Adipose tissue (tissue), 3 donors: ENCODE data around the gene ENDOV. TPM values are rescaled to one million over a fixed set of nuclear protein-coding genes. Genes with fewer than 3 reads are reported as not detected.

Experiments
- H3K27ac ChIP-seq: one replicate; pipeline ENCODE4 v1.5.1; 2013; ENCODE audit warnings: low read depth, low read length
- WGBS, 3 donors: extraction: QIAGEN DNeasy Blood & Tissue Kit; methylation state at CpG; one replicate each; pipeline ENCODE4 v1.1.7; 2013; 5-methylcytosine and 5-hydroxymethylcytosine counted together
- polyA plus RNA-seq, 3 donors: library from polyadenylated mRNA; stranded (reverse); fragments of 200-250 nt; gene quantifications; one replicate each; pipeline ENCODE4 v1.2.3, GENCODE V29; 2013
- donor health status: healthy with polysubstance abuse.
- donor health status: Bipolar disorder and iron deficiency.
- donor health status: healthy.

The ENDOV gene
- polyA plus RNA-seq, 3 donors, result 10.3 to 19.8 (median 10.5) TPM

DNA sequence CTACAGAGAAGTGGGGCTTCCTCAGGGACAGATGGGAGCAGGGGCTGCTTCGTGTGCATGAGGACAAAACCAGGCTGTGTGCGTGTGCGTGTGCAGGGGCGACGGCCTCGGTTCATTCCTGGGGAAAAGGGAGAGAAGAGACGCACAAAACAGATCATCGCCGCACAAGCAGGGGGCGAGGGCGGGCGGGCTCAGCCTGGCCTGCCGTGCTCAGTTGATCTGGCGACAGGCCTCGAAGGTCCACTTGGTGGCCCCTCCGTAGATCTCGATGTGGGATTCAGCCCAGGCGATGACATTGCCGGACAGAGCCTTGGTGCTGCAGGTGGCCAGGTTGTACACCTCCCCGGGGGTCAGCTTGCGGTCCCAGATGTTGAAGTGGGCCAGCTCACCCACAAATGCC lies 55.6 kb downstream of the ENDOV start:
- no peak overlapping the region for H3K27ac ChIP-seq
- 81 to 85% (median 83%) methylated on average over 21 of the region's 21 CpGs for WGBS, 3 donors

DNA sequence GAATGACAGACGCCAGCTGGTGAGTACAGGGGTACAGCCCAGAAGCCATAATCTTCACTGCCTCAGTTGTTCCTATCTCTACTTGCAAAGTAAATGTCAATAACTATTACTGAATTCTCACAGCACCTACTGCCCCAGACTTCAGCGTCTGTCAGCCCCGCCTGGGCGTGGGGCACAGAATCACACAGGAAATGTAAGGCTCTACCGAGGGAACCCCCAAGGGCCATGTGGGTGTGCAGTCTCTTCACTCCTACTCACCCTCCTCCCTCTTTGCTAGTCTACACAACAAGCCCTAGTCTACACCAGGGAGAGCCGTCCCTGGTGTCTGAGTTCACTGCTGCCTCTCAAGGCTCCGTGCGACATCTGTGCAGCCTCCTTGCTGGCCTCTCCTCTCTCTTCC lies 57.0 kb downstream of the ENDOV start:
- 76 to 79% (median 78%) methylated on average over 8 of the region's 8 CpGs for WGBS, 3 donors
- no peak overlapping the region for H3K27ac ChIP-seq

DNA sequence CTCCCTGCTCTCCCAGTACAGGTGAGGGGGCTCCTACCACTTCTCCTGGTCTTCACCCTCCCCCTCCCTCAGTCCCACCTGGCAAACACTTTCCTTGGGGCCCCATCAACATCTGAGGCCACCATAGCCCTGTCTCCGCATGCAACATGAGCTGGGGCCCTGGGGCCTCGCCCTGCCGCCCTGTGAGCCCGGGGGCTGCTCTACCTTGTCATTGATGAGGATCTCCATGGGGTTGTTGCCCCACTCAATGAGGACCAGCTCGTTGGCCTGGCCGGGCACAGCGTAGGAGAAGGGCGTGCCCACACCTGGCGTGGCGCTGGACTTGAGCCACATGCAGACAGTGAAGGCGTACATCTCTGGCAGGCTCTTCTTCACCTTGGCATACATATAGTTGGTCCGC lies 58.0 kb downstream of the ENDOV start:
- WGBS, 3 donors, result 79 to 89% (median 87%) methylated on average over 12 of the region's 12 CpGs
- H3K27ac ChIP-seq, result no peak overlapping the region

DNA sequence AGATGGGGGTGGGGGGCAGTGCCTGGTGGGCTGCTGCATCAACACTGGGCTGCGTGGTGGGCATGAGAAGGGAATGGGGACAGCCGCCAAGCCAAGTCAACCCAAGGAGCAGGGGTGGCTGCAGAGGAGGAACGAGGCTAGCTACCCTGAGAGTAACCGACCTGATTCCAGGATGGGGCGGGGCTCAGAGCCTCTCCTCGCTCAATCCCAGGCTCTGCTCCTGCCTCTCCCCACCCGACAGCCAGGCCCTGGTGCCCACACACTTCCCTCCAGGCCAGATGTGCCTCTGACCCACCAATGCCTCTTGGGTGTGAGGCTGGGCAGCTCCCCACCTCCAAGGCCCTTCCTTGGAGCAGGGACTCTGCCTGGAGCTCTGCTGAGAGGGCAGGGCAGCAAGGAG lies 58.7 kb downstream of the ENDOV start:
- H3K27ac ChIP-seq, result no peak overlapping the region
- WGBS, 3 donors, result 53 to 59% (median 55%) methylated on average over 6 to 7 of the region's 7 CpGs

DNA sequence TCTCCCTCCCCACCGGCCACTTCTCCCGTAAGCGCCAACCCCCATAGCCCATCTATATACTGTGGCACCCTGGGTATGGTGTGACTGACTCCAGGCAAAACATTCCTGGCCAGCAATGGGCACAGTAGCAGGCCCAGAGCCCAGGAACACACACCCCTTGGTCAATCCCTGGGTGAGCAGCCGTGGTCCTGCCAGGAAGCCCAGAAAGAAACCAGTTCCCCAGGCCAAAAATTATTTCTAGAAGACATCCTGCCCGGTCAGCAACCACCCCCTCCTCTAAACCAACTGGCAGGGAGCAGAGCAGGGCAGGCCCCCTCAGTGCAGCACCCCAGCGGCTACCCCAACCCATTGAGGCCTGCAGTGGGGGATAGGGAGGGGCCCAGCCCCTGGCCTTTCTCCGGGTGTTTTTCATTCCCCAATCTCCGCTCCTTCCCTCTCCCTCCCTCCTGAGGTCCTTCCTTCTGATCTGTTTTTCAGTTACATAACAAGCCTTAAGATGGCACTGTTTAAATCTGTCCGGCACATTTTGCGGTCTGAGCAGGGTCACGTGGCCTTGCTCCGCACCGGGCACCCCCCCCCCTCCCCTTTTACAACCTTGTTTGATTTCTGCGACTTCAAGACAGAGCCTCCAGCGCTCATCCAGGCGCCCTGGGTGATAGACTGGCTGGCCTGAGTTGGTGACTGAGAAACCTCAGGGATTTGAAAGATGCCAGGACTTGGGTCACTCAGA lies 59.4 kb downstream of the ENDOV start:
- no peak overlapping the region for H3K27ac ChIP-seq
- WGBS, 3 donors, result 17 to 21% (median 21%) methylated on average over 16 of the region's 16 CpGs

DNA sequence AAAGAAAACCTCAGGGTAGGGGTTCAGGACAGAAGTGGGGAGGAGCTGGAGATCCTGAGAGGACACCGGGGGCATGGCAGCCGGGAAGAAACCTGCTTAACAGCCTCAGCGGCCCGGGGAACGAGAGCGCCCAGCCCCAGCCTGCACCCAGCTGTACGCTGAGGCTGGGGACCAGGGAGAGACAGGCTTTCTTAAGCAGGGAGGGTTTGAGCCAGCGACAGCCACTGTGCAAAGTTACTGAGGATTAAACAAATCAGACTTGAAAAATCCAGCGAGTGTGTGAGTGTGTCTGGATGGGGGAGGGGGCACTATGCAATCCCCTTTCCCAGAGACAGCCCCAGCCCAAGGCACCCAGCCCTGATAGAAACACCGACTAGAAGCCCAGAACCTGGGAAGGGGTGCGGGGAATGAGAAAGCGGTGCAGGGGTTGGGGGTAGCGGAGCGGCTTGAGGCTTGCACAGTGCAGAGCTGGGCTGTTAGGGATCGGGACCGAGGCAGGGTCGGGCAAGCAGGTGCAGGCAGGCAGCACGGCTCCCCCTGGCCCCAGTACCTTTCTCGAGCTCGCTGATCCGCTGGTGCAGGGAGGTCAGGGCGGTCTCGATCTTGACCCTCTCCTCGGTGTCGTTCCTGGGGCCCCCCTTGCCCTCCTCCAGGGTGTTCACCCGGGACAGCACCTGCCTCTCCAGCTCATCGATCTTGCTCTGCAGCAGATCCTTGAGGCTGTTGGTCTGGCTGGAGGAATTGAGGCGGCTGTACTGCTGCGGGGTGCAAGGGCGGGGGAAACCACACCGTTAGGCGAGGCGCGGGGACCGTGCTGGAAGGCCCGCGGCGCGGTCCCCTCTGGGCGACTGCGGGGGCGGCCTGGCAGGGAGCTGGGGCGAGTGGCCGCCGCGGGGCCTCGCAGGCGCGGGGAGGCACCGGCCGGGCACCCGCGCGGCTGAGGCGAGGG lies 60.3 kb downstream of the ENDOV start:
- 3% methylated on average over 51 to 55 of the region's 55 CpGs for WGBS, 3 donors
- H3K27ac ChIP-seq, result no peak overlapping the region

DNA sequence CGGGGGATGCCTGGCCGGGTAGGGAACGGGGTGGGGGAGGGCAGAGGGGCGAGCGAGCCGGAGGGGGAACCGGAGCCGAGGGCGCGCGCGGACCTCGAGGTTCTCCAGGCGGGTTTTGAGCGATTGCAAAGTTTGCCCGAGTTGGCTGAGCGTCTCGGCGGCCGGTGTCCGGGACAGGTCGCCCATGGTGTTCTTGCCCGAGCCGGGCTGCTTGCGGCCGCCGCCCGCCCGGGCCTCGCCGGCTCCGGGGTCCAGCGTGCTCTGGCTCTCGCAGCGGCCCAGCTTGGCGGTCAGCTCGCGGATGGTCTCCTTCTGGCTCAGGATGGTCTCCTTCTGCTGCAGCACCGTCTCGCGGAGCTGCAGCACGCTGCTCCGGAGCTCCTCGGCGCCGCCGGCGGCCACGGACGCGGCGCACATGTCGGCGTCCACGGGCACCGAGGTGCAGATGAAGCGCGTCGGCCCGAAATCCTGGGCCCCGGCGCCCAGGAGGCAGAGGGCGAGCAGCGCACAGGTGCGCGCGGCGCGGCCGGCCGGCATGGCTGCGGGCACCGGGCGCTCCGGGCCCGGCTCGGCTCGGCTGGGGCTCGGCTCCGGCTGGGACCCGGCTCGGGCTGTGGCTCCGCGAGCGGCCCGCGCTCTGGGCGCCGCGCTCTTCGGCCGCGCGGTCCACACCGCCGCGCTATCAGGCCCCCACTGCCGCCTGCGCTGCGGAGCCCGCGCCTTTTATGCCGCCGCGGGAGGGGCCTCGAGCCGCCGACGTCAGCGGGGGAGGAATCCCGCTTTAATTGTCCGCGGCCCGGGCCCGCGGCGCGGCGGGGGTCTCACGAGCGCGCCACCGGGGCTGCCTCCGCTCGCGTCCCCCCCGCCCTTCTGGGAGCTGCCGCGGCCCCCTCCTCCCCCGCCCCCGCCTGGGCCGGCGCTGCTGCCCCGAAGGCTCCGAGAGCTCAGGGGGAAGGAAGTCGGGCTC lies 61.2 kb downstream of the ENDOV start, which contains the start of gene NPTX1:
NPTX1 (minus strand) TSS at position 698 of the 967 bp plus-strand sequence; CDS start at position 537, 161 bp downstream.
- 1 to 2% (median 1%) methylated on average over 62 to 133 of the region's 136 CpGs for WGBS, 3 donors
- no peak within 1 kb of the TSS for H3K27ac ChIP-seq

DNA sequence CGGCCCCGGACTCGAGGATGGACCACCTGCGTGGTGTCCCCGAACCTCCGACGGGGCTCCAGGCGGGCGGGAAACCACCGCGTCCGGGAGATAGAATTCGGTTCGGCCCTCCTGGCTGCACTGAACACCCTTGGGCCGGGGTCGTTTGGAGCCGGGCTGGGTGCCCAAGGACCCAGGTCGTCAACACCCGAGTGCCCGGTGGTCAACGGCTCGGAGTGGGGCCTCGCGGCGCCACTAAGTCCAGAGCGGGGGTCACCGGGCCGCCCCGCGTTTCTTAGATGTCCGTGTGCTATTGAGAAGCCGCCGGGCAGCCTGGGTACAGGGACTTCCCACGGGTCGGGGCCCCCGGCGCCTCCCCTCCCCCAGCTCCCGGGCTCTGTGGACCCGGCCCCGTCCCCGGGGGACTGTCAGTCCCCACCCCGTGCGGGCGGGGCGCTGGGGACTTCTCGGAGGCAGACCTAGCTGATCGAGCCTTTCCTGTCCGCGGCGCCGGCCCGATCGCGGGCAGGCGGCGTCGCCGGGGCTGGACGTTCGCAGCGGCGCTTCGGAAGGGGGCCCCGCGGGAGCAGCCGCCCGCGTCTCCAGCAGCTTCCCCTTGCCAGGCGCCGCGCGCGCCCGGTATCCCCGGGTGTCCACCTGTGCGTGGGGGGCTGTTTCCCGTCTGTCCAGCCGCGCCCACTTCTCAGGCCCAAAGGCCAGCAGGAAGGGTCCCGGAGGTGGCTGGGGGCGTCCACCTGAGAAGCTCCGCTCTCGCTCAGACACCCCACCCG lies 62.1 kb downstream of the ENDOV start:
- H3K27ac ChIP-seq, result no peak overlapping the region
- 1 to 2% (median 1%) methylated on average over 73 to 84 of the region's 84 CpGs for WGBS, 3 donors

DNA sequence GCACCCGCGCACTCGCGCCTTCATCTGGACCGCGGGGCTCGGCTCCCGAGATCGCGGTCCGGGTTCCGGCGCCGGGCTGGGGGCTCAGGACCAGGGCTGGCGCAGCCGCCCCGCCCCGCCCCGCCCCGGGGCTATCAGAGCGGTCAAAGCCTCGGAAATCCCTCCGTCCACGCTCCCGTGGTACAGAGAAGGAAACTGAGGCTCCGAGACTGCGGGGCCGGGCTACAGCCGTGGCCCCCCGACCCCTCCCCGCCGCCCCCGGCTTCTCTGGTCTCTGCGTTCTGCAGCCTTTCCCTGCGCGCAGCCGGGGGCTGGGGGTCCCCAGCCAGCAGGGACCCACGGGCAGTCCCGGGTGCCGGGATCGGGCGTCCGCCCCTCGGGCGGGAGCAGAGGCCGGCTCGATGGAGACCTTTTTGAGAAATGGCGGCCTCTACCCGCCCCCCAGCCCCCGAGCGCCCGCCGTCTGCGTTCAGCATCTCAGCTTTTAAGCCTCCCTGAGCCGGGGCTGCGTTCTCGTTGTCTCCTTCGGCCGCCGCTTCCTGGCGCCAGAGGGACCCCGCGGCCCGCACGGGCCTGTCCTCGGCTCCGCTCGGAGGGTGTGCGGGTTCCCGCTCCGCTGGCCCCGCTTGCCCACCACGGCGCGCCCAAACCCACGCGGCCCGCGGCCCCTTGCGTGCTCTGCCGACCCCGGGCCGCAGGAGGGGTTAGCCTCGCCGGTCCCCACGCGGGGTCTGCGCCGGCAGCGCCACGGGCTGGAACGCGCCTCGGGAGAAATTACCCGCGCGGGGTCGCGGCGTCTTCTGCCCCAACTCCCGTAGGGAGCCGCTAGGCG lies 62.9 kb downstream of the ENDOV start:
- no peak overlapping the region for H3K27ac ChIP-seq
- 2 to 3% (median 2%) methylated on average over 74 to 103 of the region's 103 CpGs for WGBS, 3 donors

DNA sequence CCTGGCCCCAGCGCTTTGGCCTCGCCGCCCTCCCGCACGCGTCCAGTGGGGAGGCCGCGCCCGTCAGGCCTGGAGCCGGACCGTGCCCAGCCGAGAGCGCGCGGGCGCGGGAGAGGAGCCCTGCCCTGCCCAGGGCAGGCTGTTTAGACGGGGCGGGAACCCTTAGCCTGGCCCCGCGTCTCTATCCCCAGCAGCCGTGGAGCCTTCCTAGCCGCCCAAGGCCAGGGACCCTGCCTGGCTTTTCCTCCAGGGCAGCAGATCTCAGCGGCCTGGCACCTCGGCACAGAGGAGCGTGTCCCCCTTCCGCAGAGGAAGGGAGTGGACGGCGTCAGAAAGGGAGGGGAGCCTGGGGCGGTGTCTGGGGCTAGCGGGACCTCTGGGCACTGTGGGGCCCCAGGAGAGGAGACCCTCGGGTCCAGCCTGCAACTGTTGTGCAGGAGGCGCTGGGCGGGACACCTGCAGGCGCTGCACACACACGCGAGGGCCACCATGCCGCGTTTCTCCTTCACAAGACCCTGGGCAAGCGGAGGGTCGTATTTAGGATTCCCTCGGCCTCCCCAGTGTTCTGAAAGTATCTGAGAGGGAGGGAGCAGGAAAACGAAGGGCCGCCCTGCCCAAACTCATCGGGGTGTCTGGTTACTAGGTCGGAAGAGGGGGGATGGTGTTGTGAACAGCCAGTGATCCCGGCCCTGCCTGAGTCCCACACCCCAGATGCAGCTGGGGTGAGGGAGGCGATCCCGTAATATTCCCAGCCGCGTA lies 63.7 kb downstream of the ENDOV start:
- WGBS, 3 donors, result 7 to 8% (median 8%) methylated on average over 38 to 51 of the region's 51 CpGs
- no peak overlapping the region for H3K27ac ChIP-seq

DNA sequence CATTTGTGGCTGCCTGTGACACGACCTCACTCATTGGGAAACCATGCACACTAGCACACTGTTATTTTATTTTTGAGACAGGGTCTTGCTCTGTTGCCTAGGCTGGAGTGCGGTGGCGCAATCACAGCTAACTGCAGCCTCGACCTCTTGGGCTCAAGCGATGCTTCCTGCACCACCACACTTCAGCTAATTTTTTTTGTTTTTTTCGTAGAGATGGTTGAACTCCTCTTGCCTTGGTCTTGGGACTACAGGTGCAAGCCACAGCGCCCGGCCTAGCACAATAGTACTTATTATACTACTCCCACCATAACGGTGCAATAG lies 64.2 kb downstream of the ENDOV start:
- no peak overlapping the region for H3K27ac ChIP-seq
- 45 to 57% (median 52%) methylated on average over 9 of the region's 9 CpGs for whole genome bisulfite sequencing, 3 donors

DNA sequence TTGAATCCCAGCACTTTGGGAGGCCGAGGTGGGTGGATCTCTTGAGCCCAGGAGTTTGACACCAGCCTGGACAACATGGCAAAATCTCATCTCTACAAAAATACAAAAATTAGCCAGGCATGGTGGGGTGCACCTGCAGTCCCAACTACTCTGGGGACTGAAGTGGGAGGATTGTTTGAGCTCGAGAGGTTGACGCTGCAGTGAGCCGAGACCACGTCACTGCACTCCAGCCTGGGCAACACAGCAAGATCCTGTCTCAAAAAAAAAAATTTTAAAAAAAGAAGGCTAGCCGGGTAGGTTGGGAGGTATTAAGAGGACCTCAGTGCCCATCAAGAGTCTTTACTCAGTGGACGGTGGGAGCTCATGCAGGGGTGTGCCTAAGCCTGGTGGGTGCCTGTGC lies 65.3 kb downstream of the ENDOV start:
- WGBS, 3 donors, result 81 to 88% (median 88%) methylated on average over 7 of the region's 7 CpGs
- no peak overlapping the region for H3K27ac ChIP-seq

DNA sequence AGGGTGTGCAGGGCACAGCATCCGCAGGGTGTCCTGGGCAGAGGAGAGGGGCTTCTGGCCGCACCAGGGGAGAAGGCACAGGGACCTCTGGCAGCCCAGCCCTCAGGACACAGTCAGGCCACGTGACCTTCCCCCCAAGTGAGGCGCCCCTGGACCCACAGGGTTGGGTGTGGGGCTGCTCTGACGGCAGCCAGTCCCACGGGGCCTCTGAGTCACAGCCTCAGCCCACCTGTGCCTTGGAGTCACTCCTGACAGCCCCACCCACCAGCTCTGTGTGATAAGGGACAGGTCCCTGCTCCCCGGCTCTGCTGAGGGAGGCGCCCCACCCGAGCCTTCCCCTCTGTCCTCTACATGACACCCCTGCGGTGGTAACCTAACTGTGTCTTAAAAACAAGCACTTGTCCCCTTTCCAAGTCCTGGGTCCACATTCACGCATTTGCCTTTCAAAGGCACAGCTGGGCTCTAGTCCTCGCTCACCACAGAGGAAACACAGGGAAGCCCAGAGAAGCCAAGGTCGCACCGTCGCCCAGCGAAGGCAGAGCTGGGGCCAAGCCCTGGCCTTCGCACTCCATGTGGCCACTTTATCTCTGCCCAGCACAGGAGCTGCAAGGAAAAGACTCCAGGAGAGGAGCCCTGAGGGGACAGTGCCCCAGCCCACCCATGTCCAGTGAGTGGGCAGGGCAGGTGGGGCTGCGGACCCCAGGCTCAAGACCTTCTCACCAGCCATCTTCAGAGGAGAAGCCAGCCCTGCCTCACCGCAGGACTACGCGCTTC lies 66.5 kb downstream of the ENDOV start:
- 35 to 46% (median 40%) methylated on average over 20 to 21 of the region's 21 CpGs for WGBS, 3 donors

DNA sequence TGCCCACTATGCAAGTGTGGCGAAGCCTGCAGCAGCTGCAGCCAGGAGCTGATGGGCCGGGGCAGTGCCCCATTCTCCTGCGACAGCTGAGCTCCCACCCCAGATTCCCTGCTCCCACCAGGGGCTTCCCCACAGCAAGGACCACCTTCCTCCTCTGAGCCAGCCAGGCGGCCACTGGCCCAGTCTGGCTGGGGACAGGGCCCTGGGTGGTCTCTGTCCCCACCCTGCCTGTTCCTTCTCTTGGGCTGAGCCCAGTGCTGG lies 67.0 kb downstream of the ENDOV start:
- 79 to 87% (median 80%) methylated on average over 4 of the region's 4 CpGs for WGBS, 3 donors
- no peak overlapping the region for H3K27ac ChIP-seq

More for the DNA sequence above, 66.5 kb downstream of the ENDOV start:
- H3K27ac ChIP-seq, result no peak overlapping the region

DNA sequence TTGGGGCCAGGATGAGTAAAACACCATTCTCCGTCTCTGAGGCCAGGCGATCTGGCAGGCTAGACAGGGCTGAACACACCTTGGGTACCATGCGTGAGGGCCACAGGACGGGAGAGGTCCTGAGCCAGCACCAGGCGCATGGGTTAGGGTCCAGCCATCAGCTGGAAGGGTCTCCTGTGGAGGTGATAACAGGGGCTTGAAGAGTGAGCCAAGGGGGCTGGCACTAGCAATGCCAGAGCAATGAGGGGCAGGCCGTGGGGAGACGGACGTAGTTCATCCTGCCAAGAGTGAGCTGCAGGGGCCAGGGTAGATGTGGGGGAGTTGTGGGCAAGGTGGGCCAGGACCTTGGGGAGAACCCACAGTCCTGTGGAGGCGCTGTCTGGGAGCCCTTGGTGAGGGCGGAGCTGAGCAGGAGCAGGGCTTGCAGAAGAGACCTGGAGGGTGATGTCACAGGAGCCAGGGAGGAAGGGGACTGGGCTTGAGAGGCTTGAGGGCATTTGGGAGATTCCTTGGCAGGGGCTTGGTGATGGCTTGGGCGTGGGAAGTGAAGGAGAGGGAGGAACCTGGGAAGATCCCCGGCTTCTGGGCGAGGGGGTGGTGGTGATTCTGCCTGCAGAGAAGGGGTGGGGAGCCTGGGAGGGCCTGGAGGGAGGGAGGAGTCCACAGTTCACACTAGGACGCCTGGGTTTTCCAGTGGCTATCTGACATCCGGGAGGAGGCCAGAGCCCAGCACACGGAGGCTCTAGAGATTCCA lies 67.8 kb downstream of the ENDOV start:
- no peak overlapping the region for H3K27ac ChIP-seq
- WGBS, 3 donors, result 54 to 65% (median 59%) methylated on average over 16 of the region's 16 CpGs
